Inflammatory macrophage treated with lipopolysaccharide for 4 hours (primary cell): ENCODE measurements around the gene PARD6B.
A peak's percentile ranks its signal among the peaks of the same experiment; 100 is the strongest.
"Not testable (repeated sequence)": the region's sequence is repeated elsewhere in the genome, so short reads cannot be mapped to it uniquely, and the experiment has no call there.

Experiments used
- DNase-seq: peaks from one replicate; pipeline ENCODE4 v3.0.0-alpha.2; 2020

PARD6B gene, protein sequence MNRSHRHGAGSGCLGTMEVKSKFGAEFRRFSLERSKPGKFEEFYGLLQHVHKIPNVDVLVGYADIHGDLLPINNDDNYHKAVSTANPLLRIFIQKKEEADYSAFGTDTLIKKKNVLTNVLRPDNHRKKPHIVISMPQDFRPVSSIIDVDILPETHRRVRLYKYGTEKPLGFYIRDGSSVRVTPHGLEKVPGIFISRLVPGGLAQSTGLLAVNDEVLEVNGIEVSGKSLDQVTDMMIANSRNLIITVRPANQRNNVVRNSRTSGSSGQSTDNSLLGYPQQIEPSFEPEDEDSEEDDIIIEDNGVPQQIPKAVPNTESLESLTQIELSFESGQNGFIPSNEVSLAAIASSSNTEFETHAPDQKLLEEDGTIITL

DNA sequence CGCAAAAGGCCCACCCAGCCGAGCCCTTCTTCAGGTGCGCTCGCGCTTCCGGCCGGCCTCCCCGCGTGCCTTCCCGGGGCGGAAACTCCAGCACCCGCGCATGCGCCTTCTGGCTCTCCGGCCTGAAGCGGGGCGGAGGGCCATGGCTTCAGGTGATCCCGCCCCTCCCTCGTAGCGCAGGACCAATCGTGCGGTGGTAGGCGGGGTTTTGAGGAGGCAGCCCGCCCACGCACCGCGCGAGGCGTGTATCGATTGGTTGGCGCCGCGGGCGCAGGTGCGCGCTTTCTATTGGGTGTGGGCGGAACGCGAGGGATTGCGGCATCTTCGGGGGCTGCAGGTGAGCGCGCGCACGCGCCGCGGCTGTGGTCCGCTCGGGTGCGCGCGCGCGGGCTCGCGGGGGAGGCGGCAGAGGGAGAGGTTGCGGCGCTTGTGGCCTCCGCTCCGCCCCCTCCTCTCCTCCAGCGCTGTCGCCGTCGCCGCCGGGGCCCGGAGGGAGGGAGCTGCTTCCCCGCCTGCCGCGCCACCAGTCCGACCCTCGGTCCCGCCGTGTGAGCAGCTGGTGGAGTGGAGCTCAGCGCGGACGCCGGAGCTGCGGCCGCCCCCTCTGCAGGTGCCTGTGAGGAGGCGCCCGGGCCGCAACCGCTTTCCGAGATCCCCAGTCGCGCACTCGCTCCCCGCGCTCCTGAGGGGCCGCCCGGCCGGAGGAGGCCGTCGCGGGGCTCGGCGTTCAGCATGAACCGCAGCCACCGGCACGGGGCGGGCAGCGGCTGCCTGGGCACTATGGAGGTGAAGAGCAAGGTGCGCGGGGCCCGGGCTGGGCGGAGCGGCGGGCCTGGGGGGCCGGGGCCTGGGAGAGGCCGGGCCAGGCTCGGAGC is at the start of gene PARD6B:
Gene PARD6B (plus strand): TSS at position 526 of the 875 bp plus-strand sequence. CDS start 207 bp downstream, at position 733.
- peak; percentile 97 for DNase-seq

DNA sequence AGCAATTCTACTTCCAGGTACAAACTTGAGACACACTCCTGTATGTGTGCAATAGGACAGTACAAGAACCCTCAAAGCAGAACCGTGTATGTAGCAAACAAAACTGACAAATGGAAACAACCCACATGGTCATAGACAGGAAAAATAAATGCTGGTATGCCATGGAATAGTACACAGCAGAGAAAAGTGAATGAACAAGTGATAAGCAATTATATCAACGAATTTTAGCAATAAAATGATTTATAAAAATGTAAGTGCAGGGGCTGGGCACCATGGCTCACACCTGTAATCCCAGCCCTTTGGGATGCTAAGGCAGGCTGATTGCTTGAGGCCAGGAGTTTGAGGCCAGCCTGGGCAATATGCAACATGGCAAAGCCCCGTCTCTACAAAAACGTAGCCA is 49.3 kb upstream of the PARD6B start:
- DNase-seq = no peak

DNA sequence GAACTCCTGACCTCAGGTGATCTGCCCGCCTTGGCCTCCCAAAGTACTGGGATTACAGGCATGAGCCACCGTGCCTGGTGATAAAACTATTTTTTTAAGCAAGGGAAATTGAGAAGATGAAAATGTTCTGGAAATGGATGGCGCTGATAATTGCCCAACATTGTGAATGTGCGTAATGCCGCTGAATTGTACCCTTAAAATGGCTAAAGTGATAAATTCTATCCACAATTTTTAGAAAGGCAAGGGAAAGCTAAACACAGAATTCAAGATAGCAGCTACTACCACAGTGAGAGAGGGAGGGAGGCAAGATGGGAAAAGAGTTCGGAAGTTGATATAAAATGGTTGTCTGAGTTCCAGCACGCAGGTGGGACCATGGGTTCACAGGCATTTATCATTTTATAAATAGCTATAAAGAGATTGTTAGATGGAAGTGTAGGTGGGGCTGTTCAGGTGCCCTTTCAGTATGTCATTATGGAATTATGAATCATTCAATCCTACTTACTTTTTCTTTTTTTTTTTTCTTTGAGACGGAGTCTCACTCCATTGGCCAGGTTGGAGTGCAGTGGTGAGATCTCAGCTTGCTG is 48.3 kb upstream of the PARD6B start:
- DNase-seq = no peak

DNA sequence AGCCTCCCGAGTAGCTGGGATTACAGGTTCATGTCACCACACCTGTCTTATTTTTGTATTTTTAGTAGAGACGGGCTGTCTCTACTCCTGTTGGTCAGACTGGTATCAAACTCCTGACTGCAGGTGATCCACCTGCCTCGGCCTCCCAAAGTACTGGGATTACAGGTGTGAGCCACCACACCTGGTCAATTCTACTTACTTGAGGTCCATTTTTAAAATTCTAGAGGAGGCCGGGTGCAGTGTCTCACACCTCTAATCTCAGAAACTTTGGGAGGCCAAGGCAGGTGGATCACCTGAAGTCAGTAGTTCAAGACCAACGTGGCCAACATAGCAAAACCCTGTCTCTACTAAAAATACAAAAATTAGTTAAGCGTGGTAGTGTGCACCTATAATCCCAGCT is 47.8 kb upstream of the PARD6B start:
- DNase-seq = no peak

DNA sequence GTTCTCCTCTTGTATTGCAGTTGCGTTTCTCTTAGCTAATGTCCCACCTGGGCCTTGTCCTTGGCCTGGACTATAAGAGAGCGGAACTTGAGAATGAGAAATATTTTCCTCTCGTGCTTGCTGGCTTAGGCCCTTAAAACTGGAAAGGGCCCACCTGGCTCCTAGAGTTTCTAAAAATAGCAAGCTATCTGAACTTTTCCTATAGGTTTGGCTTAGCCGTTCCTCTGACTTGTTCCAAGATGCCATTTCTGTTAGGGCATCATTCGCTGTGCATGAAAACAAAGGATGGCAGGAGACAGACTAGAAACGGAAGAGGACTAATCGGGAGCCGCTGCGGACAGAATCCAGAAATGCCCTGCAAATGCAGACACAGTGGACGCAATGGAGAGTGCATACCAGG is 44.6 kb upstream of the PARD6B start:
- DNase-seq = no peak

DNA sequence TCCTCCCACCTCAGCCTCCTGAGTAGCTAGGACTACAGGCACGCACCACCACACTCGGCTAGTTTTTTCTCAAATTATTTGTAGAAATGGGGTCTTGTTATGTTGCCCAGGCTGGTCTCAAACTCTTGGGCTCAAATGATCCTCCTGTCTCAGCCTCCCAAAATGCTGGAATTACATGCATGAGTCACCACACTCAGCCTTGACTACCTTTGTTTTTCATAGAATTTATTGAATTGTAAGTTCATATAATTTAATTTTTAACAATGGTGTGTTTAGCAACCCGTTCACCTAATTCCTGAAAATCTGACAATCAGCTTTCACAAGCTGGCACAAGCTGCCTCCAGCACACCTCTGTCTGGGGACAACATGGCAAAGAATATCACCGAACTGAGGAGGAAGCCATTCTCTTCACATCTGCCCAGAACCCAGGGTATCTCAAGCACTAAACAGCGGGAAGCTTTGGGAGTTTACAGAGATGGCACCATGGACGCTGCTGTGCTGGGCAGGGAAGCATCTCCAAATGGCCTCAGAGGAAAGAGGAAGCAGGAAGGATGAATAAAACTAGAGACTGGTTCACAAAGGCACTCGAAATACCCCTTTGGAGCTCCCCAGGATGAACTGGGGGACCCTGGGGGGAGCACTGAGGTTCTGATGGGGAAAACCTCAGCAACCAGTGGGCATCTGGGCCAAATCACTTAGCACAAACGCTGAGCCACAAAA is 43.0 kb upstream of the PARD6B start:
- DNase-seq = no peak

DNA sequence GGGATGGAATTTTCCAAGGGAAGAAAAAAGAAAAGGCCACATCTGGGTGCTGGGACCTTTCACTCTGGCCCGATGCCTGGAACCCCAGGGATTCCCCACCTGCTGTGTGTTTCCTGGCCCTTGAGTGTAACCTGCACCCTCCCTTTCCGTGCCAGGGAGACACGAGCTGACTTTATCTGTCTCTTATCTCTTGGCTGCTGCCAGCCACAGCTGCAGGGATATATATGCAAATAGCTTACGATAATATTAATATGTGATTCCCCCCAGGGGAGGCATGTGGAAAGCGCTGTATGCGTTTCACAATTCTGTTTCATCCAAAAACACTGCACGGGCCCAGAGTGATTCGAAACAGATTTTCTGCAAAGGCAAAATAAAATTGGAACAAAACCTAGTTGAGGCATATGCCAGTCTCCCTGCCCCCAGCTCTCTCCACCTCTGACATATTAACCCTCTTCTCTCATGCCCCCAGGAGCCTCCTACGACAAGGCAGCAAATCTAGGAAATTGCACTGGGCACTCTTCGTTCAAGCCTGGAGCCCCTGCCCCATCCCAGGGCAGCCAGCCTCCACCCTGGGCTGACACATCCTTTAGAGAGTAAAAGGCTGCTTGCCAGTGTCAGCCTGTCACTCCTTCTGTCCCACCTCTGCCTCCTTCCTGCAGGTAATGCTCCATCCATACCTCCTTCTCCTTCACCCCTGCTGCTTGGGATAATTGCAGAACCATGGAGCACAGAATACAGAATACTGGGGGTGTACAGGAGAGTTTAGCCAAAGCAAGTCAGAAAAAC is 41.3 kb upstream of the PARD6B start:
- DNase-seq = no peak

DNA sequence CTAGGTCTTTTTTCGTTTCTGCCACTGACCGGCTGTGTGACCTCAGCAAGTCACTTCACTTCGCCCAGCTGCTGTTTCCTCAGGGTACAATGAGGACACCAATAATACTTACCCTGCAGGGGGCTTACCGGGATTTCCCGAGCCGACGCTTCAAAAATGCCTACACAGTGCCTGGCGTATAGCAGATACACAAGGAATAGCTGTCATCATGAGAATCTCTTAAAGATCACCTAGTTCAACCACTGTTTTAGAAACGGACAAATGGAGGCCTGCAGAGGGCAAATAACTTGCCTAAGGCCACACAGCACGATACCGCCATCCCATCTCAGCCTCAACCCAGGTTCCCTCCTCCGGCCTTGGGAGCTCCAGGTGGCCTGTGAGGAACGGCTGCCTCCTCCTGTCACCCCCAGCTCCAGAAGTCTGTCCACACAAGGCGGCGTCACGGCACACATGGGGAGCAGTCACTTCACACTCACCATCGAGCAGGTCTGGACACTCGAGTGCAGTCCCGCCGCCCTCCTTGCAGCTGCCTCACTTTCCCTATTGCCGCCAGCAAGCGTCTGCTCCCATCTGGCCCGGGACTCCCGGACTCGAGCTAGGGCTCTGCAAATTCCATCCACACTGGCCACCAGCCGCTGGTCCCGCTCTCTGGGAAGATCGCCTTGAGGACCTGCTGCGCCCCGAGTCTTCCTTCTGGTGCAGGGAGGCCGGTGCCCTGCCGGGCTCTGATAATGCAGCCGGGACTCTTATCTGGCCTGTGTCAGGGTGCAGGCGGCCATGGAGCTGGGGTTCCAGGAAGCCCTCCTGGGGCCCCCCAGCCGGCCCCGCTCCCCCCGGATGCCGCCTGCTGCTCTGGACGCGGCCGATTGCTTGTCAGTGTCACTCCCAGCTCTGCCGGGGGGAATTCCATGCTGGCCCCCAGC is 40.5 kb upstream of the PARD6B start, which contains the start of gene RIPOR3:
Gene RIPOR3 (minus strand): TSS at position 893 of the 923 bp plus-strand sequence. CDS start 414 bp downstream, at position 479.
- no peak for DNase-seq

DNA sequence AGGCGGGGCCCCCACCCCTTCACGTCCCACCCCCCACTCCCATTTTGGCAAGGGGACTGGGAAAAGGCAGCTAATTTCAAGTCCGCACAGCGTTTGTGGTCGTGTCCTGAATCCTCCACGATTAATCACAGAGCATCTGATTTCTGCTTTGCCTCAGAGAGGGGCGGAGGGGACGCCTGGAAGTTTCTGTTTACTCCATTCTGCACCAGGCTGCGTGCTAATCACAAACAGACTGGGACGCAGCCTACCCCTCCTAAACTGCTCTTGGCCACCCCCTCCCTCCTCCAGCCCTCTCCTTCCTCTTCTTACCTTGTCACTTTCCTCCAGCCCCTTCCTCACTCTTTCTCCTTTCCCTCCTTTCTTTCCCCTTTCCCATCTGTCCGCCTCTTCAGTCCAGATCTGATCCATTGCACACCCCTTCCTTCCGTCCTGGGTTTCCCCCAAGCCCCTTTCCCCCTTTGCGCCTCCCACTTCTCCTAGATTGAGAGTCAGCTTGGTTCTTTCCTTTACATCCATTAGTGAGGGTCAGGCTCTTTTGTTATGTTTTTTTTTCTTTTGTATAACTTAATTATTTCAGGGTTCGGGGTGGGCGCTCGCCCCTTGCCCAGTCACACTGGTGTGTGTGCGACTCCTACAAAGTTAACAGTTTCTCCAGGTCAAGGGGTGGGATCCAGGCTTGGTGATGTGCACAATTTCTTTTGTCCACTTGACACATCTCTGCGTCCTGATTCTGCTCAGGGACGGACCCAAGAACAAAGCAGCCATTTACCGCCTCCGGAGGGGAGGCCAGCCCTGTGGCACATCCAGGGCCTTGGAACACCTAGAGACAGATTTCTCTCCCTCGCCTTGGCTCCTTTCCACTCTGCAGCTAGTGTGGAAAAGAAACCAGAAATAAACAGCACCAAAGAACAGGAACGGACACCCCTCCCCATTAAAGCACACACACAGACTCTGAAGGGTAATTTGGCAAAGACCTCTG is 39.5 kb upstream of the PARD6B start:
- no peak for DNase-seq

DNA sequence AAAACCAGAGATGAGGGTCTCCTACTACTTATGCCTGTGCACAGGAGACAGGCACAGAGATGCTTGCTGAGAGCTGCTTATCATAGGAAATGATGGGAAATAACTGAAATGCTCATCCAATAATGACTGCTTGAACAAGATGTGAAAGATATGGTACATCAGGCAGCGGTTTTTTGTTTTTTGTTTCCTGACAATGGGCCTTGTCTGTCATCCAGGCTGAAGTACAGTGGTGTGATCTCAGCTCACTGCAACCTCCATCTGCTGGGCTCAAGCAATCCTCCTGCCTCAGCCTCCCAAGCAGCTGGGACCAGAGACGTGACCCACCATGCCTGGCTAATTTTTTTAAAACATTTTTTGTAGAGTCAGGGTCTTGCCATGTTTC is 38.8 kb upstream of the PARD6B start:
- DNase-seq = no peak

DNA sequence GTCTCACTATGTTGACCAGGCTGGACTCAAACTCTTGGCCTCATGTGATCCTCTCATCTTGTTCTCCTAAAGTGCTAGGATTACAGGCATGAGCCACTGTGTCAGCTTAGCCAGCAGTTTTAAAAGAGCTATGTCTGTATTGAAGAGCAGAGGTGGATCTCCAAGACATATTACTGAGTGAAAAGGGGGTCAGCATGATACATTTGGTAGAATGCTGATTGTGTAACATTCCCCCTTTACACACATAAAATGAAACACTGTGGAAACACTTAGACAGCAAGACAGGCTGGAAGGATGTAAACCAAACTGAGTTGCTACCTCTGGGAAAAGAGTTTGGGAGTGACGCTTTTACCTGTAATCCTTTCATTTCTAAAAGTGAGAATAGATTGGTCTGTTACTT is 38.4 kb upstream of the PARD6B start:
- DNase-seq = no peak

DNA sequence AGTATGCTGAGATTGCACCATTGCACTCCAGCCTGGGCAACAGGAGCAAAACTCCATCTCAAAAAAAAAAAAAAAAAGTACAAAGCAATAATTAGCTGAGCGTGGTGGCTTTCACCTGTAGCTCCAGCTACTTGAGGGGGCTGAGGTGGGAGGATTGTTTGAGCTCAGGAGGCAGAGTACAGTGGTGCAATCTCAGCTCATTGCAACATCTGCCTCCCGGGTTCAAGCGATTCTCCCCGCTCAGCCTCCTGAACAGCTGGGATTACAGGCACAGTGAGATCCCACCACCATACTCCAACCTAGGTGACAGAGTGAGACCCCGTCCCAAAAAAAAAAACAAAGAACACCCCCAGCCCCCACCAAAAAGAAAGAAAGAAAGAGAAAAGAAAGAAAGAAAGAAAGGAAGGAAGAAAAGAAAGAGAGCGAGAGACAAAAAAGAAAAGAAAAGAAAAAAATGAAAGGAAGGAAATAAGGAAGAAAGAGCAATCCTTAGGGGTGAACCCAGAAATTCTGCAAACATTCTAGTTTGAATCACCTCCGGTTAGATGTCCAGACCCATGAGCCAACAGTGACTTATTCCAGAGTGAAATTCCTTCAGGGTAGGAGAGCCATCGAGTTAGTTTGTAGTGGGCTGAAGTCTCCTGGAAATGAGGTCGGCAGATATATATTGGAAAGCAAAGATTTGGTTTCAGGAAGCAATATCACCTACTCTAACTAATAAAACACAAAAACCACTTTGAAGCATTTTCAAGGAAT is 36.8 kb upstream of the PARD6B start:
- no peak for DNase-seq

DNA sequence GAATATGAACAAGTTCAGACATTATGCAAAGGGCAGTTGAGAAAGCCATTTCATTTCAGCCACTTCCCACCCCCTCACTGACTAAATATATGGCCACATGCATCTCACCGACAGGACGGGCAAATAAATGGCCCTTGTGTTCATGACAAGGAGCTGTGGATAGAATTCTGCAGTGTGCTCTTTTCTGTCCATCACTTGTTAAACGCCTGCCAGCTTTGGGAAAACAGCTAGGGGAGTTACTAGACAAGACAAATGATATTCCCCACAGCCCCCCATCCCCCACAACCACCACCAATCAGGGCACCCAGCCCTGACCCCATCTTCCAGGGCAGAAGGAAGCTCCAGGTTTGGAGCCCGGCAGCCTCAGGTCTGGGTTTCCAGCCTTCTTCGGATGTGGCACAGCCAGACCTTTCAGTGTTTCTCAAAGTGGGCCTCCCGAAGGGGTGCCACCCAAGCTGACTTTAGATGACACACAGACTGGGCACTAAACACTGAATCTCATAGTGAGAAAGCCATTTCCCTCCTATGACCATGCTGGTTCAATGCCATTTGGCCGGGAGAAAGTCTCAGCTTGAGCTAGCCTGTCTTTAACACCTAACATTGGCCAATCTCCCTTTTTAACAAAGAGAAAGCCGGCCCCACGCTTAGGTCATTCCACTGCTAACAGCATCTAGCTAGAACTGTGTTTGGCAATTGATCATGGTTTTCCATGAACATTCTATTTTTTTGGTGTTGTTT is 36.1 kb upstream of the PARD6B start:
- DNase-seq = no peak

DNA sequence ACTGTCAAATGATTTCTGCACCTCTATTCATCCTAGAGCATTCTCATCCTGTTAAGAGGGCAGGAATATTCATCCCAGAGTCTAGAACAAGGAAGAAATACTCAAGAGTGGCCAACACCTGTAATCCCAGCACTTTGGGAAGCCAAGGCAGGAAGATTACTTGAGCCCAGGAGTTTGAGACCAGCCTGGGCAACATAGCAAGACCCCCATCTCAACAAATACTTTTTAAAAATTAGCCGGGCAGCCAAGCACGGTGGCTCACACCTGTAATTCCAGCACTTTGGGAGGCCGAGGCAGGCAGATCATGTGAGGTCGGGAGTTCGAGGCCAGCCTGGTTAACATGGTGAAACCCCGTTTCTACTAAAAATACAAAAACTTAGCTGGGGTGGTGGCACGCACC is 33.1 kb upstream of the PARD6B start:
- not testable (repeated sequence) for DNase-seq

DNA sequence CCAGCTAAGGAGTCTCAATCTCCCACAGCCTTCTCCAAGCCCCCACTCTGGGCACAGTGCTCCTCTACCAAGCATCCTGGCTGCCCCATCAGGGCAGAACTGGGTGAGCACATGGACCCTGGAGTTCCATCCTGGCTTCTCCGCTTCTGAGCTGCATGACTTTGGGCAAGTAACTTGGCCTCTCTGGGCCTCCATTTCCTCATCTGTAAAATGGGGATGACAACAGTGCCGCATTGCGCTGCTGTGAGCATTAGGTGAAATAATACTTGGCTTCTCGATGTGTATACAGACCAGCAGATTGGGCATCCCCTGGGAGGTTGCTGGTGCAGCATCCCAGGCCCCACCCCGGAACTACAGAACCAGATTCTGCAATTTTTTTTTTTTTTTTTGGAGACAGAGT is 31.7 kb upstream of the PARD6B start:
- DNase-seq = no peak

DNA sequence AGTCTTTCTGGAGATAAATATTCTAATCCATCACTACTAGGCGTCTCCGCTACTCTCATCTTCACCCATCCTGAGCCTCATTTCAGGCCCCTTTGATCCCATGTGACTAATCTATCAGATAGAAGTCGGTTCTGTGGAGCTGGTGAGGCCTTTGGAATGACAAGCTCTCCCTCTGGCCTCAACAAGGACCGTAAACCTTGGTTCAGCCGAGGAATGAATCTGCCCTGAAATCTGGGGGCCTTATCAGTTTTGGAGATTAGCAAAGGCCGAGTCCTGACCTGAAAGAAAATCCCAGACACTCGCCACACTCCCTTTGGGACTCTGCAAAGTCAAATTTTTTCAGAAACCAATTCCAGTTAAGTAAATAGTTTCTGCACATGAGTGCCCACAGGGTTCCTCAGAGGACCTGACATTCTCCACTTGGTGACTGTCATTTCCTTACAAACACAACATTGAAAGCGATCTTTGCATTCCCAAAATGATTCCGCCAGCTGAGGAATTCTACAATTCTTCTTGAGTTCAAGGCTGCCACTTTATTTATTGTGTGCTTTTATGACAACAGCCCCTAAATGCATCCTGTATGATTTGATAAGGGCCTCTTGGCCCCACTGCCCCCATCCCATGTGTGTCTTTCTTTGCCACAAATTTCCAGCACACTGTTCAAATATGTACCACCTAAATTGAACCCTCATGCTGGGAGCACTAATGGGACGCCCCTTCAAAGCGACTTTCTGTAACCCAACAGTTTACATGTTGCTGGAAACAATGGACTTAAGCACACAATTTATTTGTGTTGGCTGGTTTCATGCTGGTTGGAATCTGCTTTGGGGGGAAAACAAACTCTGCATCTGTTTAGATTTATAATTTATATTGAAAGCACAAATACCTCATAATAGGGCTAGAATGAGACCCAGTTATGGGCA is 30.1 kb upstream of the PARD6B start:
- DNase-seq = no peak
